ENCODE data around the gene TSPAN4. TPM values are rescaled to one million over a fixed set of nuclear protein-coding genes. Genes with fewer than 3 reads are reported as not detected.

The TSPAN4 gene
- total and polyA plus RNA-seq, 10 of the 15 experiments (the other 5 are each of a cell fraction or from before 2014, with no cell fraction given): 0.37 to 14.0 (median 8.5) TPM; not detected in 1

GRCh38 chr11:842370-843002 is at the start of gene TSPAN4, which contains the start of gene POLR2L (continued):
- TF ChIP-seq, protein P1, sequence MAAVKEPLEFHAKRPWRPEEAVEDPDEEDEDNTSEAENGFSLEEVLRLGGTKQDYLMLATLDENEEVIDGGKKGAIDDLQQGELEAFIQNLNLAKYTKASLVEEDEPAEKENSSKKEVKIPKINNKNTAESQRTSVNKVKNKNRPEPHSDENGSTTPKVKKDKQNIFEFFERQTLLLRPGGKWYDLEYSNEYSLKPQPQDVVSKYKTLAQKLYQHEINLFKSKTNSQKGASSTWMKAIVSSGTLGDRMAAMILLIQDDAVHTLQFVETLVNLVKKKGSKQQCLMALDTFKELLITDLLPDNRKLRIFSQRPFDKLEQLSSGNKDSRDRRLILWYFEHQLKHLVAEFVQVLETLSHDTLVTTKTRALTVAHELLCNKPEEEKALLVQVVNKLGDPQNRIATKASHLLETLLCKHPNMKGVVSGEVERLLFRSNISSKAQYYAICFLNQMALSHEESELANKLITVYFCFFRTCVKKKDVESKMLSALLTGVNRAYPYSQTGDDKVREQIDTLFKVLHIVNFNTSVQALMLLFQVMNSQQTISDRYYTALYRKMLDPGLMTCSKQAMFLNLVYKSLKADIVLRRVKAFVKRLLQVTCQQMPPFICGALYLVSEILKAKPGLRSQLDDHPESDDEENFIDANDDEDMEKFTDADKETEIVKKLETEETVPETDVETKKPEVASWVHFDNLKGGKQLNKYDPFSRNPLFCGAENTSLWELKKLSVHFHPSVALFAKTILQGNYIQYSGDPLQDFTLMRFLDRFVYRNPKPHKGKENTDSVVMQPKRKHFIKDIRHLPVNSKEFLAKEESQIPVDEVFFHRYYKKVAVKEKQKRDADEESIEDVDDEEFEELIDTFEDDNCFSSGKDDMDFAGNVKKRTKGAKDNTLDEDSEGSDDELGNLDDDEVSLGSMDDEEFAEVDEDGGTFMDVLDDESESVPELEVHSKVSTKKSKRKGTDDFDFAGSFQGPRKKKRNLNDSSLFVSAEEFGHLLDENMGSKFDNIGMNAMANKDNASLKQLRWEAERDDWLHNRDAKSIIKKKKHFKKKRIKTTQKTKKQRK (IDR thresholded peaks at IDR 0.05; ENCODE audit: low read depth, low read length): no peak
- TF ChIP-seq SPI1 (IDR thresholded peaks at IDR 0.05; ENCODE audit: borderline replicate concordance, insufficient read depth, low read depth, low read length) (no peak), SP1 (IDR thresholded peaks at IDR 0.05; ENCODE audit: low read depth, low read length) (peak; percentile 78), FOXK2 (IDR thresholded peaks at IDR 0.05) (peak; percentile 98), MTA3 (IDR thresholded peaks at IDR 0.05; ENCODE audit: borderline replicate concordance, low read length) (no peak), RELB (IDR thresholded peaks at IDR 0.05; ENCODE audit: low read depth) (peak; percentile 98), ZBED1 (IDR thresholded peaks at IDR 0.05; ENCODE audit: borderline replicate concordance) (no peak), IRF5 (IDR thresholded peaks at IDR 0.05; ENCODE audit: borderline replicate concordance) (no peak), PAX5 (IDR thresholded peaks at IDR 0.05; ENCODE audit: borderline replicate concordance, low read depth, low read length) (no peak), EED (IDR thresholded peaks at IDR 0.05; ENCODE audit: low read depth) (no peak), HSF1 (IDR thresholded peaks at IDR 0.05; ENCODE audit: low read depth, low read length) (no peak), SMC3 (IDR thresholded peaks at IDR 0.05; ENCODE audit: borderline replicate concordance, low read length) (no peak), HCFC1 (IDR thresholded peaks at IDR 0.05; ENCODE audit: low read length) (peak; percentile 65), POLR2AphosphoS2 (IDR thresholded peaks at IDR 0.05; ENCODE audit: low read depth, low read length) (peak; percentile 95), SUPT20H (IDR thresholded peaks at IDR 0.05; ENCODE audit: borderline replicate concordance, control insufficient read depth, low read depth, low read length) (no peak), NFYB (IDR thresholded peaks at IDR 0.05; ENCODE audit: insufficient read depth, low read depth, low read length) (no peak), RAD21 (IDR thresholded peaks at IDR 0.05; ENCODE audit: insufficient read depth, low read depth, low read length) (no peak), ZNF384 (IDR thresholded peaks at IDR 0.05; ENCODE audit: borderline replicate concordance, low read depth, low read length) (no peak), RB1 (IDR thresholded peaks at IDR 0.05; ENCODE audit: borderline replicate concordance) (peak; percentile 98; the same call in 1 of the 2 replicates), MAX (IDR thresholded peaks at IDR 0.05; ENCODE audit: low read depth, low read length) (peak; percentile 90)
- TF ChIP-seq, protein P2, sequence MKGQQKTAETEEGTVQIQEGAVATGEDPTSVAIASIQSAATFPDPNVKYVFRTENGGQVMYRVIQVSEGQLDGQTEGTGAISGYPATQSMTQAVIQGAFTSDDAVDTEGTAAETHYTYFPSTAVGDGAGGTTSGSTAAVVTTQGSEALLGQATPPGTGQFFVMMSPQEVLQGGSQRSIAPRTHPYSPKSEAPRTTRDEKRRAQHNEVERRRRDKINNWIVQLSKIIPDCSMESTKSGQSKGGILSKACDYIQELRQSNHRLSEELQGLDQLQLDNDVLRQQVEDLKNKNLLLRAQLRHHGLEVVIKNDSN (IDR thresholded peaks at IDR 0.05; ENCODE audit: borderline replicate concordance, extremely low read length, insufficient read depth, low read depth, low read length): no peak
